Measurements from ENCODE around the gene PPA2.

Gene PPA2

GRCh38 chr4:105440890-105441289 lies 33.0 kb downstream of the PPA2 start:
- H3K4me3 ChIP-seq (ENCODE audit: low read depth, low read length): no peak overlapping the region
- TF ChIP-seq, protein P1, sequence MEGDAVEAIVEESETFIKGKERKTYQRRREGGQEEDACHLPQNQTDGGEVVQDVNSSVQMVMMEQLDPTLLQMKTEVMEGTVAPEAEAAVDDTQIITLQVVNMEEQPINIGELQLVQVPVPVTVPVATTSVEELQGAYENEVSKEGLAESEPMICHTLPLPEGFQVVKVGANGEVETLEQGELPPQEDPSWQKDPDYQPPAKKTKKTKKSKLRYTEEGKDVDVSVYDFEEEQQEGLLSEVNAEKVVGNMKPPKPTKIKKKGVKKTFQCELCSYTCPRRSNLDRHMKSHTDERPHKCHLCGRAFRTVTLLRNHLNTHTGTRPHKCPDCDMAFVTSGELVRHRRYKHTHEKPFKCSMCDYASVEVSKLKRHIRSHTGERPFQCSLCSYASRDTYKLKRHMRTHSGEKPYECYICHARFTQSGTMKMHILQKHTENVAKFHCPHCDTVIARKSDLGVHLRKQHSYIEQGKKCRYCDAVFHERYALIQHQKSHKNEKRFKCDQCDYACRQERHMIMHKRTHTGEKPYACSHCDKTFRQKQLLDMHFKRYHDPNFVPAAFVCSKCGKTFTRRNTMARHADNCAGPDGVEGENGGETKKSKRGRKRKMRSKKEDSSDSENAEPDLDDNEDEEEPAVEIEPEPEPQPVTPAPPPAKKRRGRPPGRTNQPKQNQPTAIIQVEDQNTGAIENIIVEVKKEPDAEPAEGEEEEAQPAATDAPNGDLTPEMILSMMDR (IDR thresholded peaks at IDR 0.05; ENCODE audit: low read depth, low read length): no peak

- TF ChIP-seq, protein P1 (IDR thresholded peaks at IDR 0.05; ENCODE audit: low read depth, low read length): no peak
Observed at GRCh38 chr4:105437637-105438036, 36.2 kb downstream of the PPA2 start.

GRCh38 chr4:105436414-105436813 lies 37.4 kb downstream of the PPA2 start:
- TF ChIP-seq, protein P1 (IDR thresholded peaks at IDR 0.05; ENCODE audit: low read depth, low read length): no peak
- H3K4me3 ChIP-seq (ENCODE audit: low read depth, low read length): no peak overlapping the region

More at GRCh38 chr4:105437637-105438036, 36.2 kb downstream of the PPA2 start:
- H3K4me3 ChIP-seq (ENCODE audit: low read depth, low read length): no peak overlapping the region

DNA sequence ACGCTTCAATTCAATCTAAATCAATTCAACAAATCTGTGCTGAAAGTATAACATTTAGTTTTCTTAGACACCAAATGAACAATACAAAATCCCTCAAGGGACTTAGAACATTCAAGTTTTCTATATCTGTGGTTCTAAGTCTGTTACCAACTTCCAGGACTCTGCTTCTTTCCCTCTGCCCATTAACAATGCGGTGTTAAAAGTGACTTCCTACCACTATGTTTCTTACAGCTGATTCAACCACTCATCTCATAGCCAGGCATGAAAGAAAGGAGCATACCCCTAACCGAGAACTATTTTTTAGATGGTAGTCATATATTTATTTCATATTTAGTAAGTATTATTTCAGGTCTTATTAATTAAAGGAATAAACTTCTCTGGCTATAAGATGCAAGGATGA lies 38.9 kb downstream of the PPA2 start:
- TF ChIP-seq, protein P1 (IDR thresholded peaks at IDR 0.05; ENCODE audit: low read depth, low read length): no peak
- no peak overlapping the region for H3K4me3 ChIP-seq (ENCODE audit: low read depth, low read length)

DNA sequence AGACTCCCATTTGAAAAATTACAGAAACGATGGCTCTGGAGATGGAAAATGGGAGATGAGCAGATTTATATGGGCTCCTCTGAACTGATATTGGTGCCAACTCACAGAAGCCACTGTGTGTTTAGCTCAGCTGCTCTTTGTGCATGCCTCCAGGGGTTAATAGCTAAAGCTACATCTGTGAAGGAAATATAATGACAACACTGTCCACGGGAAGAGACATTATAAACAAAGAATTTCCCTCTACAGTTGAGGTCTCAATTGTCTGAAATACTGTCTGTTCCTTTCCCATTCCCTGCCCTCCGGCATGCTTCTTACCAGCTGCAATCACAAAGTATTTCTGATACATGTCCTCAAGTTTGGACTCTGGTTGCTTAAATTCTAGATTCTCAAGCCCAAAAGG lies 40.4 kb downstream of the PPA2 start:
- TF ChIP-seq, protein P1 (IDR thresholded peaks at IDR 0.05; ENCODE audit: low read depth, low read length): no peak
- H3K4me3 ChIP-seq (ENCODE audit: low read depth, low read length): no peak overlapping the region

DNA sequence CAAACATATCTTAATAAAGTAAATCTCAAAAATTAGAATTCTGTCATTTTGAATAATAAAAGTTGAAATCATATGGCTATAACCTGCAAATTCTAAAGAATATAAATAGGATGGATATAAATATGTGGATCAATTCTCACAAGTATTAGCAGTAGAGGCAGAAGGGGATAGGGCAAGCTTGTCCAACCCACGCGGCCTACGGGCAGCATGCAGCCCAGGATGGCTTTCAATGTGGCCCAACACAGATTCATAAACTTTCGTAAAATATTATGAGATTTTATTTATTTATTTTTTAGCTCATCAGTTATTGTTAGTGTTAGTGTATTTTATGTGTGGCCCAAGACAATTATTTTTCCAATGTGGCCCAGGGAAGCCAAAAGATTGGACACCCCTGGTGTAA lies 41.4 kb downstream of the PPA2 start:
- no peak overlapping the region for H3K4me3 ChIP-seq (ENCODE audit: low read depth, low read length)
- TF ChIP-seq, protein P1 (IDR thresholded peaks at IDR 0.05; ENCODE audit: low read depth, low read length): no peak

DNA sequence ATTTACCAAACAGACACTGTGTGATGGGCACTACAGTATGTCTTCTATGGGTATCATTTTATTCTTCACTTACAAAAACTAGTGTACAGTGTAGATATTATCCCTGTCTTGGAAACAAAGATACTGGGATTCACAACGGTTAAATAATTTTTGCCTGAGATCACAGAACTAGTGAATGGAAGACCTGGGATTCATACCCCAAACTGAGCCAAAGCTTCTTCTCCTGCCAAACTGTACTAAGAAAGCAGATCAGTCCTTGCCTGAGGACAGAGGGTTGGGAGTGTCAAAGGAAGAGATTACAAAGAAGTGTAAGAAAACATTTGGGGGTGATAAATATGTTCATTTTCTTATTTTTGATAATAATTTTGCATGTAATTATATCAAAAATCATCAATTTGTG lies 43.1 kb downstream of the PPA2 start:
- H3K4me3 ChIP-seq (ENCODE audit: low read depth, low read length): no peak overlapping the region
- TF ChIP-seq, protein P1 (IDR thresholded peaks at IDR 0.05; ENCODE audit: low read depth, low read length): no peak

All from WI38 (cell line).